CD4-positive, alpha-beta T cell treated with Interleukin-17A for 1 hour (primary cell): ENCODE data around the gene FNIP1.
A peak's percentile ranks its signal among the peaks of the same experiment; 100 is the strongest.
"Not testable (repeated sequence)": the region's sequence is repeated elsewhere in the genome, so short reads cannot be mapped to it uniquely, and the experiment has no call there.

Experiments used
- DNase-seq: peaks from one replicate; pipeline ENCODE4 v3.0.0-alpha.2; 2020

Gene FNIP1

DNA sequence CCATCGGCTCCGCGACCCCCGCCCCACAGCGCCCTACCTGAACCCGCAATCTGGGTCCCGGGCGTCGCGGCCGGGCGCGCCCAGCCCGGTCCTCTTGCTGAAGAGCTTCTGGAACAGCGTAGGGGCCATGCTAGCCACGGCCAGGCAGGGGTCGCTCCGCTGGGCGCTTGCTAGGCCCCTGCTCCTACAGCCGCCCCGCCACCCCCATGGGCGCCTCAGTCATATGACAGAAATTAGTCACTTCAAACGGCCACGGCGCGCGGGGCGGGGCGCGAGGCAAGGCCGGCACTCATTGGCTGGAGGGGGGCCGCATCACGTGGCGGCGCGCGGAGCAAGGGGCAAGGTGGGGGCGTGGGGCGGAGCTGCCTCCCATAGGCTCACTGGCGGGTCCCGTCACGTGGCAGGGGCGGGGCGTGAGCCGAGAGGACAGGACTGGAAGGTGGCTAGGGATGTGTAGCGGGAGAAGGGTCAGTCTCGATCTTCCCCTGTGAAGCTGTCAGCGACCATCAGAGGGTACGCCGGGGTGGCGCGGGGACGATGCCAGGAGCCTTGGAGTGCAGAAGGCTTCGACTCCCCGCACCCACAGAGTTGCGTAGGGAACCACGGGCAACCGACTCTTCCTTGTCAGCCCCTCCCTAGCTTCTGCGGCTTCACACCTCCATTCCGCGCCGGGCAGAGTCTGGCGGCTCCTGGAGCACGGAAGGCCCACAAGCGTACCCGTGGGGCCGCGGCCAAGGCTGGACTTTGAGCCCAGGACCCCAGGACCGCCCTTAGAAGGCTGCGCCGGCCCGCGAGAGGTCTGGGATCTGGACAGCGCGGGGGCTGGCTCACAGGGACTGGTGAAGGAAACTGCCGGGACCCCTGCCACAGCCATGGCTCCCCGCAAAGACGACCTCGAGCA is at the start of gene FNIP1:
Gene FNIP1 (minus strand): TSS at position 225 of the 901 bp plus-strand sequence. CDS start 96 bp downstream, at position 129.
- peak; percentile 97 for DNase-seq

DNA sequence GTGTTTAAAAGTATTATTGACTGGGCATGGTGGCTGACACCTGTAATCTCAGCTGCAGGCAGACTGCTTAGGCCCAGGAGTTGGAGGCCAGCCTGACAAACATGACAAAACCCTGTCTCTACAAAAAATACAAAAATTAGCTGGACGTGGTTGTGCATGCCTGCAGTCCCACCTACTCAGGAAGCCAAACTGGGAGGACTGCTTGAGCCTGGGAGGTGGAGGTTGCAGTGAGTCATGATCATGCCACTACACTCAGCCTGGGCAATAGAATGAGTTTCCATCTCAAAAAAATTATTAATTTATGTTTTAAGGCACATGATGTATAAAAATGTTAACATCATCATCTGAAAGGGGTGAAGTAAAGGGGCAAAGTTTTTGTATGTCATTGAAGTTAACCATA is 49.7 kb upstream of the FNIP1 start:
- DNase-seq, result no peak

DNA sequence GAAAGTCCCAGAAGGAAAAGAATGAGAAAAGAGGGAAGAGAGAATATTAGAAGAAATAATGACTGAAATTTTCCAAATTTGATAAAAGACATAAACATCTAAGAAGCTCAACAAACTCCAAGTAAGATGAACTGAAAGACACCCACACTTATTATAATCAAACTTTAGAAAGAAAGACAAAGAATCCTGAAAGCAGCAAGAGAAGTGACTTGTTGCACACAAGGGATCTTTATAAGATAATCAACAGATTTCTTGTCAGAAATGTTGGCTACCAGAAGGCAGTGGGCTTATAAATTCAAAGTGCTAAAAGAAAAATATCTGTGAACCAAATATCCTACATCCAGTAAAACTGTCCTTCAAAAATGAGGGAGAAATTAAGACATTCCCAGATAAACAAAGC is 49.0 kb upstream of the FNIP1 start:
- DNase-seq, result no peak

DNA sequence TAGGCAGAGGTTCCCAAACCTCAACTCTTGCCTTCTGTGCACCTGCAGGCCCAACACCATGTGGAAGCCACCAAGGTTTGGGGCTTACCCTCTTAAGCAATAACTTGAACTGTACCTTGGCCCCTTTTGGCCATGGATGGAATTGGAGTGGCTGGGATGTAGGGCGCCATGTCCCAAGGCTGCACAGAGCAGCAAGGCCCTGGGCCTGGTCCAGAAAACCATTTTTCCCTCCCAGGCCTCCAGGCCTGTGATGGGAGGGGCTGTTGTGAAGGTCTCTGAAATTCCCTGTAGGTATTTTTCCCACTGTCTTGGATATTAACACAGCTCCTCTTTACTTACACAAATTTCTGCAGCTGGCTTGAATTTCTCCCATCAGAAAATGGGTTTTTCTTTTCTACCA is 46.2 kb upstream of the FNIP1 start:
- DNase-seq, result not testable (repeated sequence)

DNA sequence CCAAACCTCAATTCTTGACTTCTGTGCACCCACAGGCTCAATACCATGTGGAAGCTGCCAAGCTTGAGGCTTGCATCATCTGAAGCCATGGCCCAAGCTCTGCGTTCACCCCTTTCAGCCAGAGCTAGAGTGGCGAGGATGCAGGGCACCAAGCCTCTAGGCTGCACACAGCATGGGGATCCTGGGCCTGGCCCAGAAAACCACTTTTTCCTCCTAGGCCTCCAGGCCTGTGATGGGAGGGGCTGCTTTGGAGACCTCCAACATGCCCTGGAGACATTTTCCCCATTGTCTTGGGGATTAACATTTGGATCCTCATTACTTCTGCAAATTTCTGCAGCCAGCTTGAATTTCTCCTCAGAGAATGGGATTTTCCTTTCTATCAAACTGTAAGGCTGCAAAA is 35.9 kb upstream of the FNIP1 start:
- not testable (repeated sequence) for DNase-seq

DNA sequence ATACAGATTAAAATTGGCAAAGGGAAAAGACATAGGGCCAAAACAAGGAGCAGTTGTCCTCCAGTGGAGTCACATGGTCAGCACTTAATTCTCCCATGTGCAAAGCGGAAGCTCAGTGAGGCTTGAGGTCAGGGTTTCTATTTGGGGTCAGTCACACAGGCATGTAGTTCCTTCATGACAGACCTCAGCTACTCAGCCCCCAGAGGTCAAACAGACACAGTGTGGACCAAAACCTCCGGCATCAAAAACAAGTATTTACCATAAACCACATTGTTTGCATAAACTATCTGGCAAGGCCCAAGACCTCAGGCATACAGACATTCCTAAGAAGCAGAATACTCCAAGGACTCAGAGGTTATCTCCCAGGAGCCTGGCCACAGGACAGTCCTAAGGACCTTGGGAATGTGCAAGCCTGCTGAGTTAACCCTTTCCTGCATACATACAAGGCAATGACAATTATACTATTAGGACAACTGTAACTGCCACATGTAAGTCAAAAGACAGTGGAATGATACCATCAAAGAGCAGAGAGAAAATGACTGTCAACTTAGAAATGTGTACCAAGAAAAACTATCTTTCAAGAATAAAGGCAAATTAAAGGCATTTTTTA is 28.7 kb upstream of the FNIP1 start:
- DNase-seq, result no peak

DNA sequence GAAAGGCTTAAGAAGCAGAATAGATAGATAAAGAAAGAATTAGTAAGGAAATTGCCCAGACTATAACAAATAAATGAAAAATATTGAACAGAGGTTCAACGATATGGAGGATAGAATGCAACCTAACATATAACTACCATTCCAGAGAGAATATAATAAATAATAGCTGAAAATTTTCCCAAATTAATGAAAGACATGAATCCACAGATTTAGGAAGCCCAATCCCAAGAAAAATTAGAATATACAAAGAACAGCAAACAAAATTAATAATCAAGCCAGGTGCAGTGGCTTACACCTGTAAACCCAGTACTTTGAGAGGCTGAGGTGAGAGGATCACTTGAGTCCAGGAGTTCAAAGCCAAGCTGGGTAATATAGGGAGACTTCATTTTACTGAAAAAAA is 27.8 kb upstream of the FNIP1 start:
- DNase-seq, result no peak

DNA sequence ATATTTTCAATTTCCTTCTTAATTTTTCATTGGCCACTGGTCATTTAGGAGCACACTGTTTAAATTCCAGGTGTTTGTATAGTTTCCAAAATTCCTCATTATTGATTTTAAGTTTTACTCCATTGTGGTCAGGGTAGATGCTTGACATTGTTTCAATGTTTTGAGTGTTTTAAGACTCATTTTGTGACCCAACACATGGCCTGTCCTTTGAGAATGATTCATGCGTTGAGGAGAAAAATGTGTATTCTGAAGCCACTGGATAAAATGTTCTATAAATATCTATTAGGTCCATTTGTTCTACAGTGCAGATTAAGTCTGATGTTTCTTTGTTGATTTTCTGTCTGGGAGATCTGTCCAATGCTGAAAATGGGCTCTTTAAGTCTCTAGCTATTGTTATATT is 24.4 kb upstream of the FNIP1 start:
- no peak for DNase-seq

DNA sequence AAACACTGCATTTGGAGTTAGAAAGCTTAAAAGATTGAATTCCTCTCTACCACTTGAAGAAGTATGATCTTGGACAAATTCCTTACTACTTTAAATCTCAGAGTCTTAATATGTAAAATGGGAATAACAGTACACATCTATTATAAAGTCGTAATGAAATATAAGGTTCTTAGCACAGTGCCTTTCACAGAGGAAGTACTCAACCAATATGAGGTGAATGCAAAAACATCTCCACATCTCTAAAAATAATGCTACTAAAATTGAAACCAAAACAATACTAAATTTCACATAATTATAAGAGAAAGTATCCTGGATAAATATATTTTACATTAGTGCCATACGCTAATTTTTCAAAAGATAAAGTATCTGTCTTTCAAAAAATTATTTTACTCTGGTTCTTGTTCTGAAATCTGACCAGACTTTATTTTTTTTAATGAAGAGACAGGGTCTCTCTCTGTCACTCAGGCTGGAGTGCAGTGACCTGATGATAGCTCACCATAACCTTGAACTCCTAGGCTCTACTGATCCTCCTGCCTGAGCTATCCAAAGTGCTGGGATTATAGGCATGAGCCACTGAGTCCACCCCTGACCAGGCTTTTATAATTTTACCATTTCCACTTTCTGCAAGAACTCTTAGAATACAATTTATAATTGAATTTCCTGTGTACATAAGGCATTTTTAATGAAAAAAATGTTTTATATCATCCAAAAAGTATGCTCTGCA is 21.3 kb upstream of the FNIP1 start:
- no peak for DNase-seq

DNA sequence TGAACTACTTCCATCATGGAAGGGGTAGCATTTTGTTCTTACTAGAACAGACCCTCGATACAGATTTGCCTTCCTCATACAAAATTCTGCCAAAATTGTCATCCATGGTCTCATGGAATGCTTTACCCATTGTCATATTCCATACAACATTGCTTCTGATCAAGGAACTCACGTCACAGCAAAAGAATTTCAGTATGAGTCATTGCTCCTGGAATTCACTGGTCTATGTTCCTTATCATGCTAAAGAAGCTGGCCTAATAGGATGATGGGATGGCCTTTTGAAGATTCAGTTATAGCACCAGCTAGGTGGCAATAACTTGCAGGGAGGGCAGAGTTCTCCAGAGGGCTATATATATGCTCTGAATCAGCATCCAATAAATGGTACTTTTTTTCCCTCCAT is 18.2 kb upstream of the FNIP1 start:
- no peak for DNase-seq

DNA sequence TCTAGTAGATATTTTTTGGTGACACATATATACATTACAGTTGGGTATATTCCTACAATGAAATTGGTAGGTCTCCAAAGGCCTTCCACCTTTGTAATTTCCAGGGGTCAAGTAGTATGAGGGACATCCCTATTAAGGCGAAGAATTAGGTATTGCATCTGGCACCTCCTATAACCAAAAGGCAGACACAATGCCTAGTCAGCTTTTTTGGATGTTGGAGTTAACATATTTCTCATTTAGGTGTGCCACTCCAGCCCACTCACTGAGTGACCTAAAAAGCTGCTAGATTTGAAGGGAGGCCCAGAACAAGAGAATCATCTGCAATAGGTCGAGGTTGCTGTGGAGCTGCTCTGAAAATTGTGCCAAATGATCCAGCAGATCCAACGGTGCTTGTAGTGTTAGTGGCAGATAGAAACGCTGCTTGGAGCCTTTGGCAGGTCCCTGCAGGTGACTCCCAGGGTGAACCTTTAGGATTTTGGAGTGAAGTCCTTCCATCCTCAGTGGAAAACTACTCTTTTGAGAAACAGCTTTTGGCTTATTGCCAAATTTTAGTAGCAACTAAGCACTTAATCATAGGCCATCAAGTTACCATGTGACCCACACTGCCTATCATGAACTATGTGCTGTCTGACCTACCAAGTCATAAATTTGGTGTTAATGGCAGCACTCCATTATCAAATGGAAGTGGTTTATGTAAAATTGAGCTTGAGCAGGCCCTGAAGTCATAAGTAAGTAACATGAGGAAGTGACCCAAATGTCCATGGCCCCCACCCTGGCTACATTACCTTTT is 15.7 kb upstream of the FNIP1 start:
- no peak for DNase-seq

DNA sequence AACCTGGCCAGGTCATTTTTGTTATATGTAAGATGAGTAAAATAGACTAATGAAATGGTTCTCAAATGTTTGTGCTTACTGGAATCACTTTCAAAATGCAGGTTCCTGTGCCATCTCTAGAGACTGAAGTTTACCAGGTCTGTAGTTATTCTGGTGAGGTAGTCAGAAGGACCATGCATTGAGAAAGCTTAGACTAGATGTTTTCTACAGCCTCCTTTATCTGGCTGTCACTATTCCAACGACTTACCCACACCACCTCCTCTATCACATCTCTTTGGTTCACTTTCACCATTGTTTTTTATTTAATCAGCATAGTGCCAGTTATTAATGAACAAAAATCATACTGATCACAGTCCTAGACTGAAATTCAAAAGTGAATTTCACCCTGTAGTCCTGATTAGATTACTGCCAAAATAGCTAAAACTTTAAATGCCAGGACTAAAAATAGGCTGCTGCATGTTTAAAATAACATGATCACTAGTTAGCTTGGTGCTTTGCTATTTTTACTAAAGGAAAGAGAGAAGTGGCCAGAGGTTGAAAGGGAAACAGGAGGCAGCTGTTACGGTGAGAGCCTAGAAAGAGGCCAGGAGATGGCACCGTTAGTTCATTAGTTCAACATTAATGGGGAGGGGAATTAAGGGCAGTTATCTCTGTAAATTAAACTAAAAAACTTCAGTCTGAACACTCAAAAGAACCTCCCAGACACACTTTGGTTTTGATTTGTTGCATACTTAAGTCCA is 13.9 kb upstream of the FNIP1 start:
- peak; percentile 36 for DNase-seq

DNA sequence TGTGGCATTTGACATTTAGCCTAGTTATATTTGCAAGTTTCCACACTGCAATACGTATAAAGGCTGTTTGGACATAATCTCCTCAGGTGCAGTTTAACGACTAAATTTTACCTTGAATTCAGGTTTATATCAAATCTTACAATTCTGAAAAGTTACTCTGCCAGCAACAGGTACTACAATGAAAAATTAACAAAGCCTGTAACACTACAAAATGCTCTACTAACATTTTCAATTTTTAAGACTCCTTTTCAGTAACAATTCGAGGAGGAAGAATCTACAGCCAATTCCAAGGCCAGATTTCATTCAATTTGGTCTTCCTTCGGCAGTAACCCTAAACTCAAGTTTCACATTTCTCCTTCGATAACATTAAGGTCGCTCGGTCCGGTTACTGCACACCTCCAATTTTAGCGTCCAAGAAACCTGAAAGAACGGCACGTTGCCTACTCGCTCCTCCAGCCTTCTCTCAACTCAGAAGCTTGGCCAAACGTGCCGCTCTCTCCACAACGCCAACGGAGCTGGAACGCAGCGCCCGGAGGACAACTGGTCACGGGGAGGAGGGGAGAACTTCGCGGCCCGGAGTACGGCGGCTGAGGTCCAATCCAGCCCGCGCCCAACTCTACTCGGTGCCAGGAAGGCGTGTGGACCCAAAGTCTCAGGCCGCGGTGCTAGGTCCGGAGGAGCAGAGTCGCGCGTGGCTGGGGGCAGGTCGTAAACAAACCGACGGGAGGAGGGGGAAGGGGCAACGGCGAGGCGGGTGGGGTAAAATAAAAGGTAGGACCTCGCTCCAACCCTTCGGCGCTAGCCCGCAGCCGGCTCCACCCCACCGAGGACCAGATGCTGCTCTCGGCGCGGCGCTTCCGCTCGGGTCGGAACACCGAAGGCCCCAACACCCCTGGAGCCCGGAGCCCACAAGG is 681 bp downstream of the FNIP1 start:
- peak; percentile 40 for DNase-seq

DNA sequence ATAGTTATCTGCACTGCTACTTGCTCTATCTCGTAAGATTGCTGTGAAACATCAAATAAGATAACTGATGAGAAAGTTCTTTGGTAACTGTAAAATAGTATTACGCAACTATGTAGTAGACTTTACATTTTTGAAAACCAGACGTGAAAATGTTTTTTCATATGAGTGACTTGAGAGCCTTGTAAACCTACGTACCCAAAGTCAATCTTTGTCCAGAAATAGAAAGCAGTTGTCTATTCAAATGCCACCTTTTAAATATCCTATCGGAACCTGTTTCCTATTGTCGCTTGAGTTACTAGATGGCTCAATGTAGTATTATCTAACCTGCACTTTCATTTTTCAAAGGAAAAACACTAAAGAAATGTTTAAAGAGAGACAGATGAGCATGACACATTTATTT is 1.6 kb downstream of the FNIP1 start:
- no peak for DNase-seq

DNA sequence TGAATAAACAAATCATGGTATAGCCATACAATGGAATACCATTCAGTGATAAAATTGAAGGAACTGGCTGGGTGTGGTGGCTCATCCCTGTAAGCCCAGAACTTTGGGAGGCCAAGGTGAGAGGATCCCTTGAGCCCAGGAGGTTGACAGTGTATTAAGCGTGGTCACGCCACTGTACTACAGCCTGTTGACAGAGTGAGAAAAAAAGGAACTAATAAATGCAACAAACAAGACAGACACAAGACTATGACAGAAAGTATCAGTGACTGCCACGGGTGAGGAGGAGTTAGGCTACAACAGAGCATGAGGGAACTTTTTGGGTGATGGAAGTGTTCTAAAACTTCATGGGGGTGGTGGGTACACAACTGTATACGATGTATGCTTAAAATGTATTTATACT is 2.2 kb downstream of the FNIP1 start:
- DNase-seq, result no peak

DNA sequence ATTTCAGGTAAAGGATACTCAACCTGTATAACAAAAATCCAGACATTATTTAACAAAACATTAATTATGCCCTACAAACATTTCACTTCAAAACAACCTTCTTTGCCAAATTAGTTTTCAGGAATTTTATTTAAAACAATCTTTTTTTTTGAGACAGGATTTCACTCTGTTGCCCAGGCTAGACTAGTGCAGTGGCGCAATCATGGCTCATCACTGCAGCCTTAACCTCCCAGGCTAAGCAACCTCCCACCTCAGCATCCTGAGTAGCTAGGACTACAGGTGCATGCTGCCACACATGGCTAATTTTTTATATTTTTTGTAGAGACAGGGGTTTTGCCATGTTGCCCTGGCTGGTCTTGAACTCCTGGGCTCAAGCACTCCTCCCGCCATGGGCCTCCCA is 3.9 kb downstream of the FNIP1 start:
- no peak for DNase-seq

DNA sequence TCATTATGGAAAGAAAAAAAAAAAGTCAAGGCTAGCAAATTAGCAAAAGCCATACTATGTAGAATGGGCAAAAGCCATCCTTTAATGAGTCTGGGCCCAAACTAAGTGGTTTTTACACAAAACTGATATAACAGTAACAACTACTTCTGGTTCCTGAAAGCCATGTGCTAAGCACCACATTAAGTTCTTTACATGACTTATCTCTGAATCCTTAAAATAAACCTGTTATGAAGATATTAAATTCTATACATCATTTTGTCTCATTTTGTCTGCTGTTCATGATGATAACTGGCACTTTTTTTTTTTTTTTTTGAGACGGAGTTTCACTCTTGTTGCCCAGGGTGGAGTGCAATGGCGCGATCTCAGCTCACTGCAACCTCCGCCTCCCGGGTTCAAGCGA is 5.0 kb downstream of the FNIP1 start:
- no peak for DNase-seq

DNA sequence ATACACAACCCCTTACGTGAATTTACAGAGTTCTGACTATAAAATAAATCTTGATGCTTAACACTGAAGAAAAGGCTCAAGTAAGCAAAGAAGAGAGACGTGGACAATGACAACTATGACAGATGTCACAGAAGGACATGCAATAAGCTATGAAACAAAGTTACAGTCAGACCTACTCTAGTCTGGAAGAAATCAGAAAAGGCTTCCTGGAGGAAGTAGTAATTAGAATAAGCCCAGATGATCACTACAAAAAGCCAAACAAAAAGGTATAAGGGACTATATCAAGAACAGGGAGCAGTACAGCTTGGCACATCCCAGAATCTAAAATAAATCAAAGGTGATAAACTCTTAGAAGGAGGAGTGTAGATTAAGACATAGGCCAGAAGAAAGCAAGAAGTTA is 6.3 kb downstream of the FNIP1 start:
- no peak for DNase-seq

DNA sequence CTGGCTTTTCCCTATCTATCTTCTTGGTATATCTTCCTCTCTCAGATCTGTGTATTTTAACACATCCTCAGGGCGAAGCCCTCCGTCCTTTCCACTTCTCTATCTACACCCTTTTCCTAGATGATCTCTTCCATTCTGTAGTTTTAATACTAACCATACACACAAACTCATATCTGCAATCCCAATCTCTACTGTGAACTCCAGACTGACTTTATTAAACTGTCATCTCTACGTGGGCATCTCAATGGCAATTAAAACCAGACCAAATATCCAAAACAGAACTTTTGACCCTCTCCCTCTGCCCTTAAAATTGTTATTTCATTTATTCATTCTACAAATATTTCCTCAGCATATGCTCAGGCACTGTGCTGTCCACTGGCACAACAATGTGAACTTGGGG is 7.1 kb downstream of the FNIP1 start:
- DNase-seq, result no peak

DNA sequence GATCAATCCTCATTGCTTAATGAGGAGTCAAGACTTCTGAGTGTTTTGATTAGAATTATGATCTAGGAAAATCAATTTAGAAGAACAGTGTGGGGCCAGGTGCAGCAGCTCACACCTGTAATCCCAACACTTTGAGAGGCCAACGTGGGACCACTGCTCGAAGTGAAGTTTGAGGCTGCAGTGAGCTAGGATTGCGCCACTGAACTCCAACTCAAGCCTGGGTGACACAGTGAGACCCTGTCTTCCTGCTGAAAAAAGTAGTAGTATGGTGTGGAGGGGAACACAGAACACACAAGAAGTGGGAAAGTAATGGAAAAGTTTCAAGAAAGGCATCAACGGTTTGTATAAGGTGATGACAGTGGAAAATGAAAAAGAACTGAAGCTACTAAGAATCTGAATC is 9.1 kb downstream of the FNIP1 start:
- DNase-seq, result no peak
